Stromal cell of bone marrow (primary cell): ENCODE results near the gene ADGRB3.
"Not testable (repeated sequence)": the region's sequence is repeated elsewhere in the genome, so short reads cannot be mapped to it uniquely, and the experiment has no call there.

ENCODE experiments used
- DNase-seq: peaks from one replicate; pipeline ENCODE4 v3.0.0-alpha.2; 2012; ENCODE audit warnings: low read depth

ADGRB3 gene

DNA sequence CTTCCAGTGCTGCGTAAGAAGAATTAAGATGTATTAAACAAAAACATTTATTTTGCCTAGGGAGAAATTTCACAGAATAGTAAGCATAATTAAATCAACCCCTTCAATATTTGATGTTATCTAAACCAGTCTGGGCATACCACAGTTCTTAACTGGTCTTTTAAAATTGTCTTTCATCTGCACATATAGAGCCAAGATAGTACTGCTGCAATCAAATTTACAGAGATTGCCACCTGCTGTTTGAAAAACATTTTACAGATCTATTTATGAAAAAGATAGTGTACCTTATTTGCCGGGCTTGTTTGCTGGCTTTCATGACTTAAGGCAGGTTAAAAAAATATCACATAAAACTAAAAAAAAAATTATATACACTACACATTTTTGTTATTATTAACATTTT is 323.2 kb downstream of the ADGRB3 start:
- no peak for DNase-seq

DNA sequence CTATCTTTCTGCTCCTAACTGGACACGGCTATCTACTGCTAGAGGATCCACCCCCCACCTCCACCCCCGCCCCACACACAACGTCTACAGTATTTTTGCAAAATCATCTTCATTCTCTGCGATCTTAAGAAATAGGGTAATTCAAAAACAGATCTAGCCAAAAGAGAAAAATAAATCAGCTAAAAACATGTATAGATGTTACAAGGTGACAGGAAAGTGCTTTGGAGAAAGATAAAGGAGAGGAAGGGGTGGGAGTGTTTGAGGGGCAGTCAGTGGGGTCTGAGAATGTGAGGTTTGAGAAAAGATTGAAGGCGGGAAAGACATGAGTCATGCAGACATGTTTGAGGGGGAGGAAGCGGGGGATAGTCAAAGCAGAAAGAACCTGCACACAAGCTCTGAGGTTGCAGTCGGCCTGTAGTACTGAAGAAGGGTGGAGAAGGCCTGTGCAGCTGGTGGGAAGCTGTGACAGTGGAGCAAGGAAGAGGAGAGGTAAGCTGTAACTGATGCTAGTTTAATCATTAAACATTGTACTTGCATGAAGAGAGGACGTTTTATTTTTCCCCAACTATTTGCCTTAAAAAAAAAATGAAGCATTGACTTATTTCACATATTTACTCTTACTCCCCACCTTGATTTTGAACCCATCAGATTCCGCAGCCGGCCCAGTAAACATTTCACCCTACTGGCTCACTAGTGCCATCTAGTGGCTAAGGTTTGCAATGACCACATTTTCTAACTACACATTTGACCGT is 332.6 kb downstream of the ADGRB3 start:
- peak; percentile 22 for DNase-seq

DNA sequence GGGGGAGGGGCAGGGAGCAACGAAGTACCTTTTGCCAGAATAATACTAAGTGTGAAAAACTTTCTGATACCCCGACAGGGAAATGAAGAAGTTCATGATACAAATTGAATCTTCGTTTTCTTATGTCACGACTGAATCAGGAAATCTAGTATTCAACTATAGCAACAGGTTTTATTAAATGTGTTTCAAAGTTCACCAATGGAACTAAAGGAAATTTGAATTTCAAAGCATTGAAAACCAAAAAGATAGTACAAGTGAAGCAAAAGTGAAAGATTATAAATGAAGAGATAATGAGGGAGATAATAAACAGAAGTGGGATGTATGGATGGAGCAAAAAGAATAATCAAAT is 333.2 kb downstream of the ADGRB3 start:
- no peak for DNase-seq

DNA sequence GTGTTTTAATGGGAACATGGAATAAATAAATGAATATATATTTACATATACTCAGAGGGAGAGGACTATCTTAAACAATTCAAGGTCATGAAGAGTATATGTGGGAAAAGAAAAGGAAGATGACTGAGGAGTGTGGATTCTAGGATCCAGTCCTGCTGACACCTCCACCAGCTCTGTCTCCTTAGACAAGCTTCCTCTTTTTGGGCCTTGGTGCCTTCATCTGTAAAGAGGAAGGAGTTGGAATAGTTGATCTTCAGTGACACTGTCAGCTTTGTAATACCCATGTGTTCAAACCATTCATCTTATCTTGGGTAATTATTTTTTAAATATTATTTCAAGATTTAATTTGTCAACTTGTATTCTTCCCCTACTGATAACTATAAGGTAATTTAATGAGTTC is 338.0 kb downstream of the ADGRB3 start:
- DNase-seq = no peak

DNA sequence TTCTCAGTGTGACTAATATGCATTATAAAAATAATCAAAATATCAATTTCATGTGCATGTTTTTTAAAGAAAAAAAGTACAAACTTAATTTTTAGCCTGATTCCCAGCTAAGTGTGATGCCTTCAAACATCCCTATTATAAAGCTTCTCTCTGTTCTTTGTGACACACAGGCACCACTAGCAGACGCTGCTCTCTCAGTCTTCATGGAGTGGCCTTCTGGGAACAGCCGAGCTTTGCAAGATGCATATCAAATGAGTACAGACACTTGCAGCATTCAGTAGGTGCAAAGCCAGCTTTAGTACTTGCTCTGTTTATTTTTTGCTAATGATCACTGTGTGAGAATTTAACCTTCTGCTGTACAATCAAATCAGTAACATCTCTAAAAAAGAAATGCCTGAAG is 340.0 kb downstream of the ADGRB3 start:
- peak; percentile 2 for DNase-seq

- no peak for DNase-seq
Measured at GRCh38 chr6:68975816-68976215, 340.7 kb downstream of the ADGRB3 start.

DNA sequence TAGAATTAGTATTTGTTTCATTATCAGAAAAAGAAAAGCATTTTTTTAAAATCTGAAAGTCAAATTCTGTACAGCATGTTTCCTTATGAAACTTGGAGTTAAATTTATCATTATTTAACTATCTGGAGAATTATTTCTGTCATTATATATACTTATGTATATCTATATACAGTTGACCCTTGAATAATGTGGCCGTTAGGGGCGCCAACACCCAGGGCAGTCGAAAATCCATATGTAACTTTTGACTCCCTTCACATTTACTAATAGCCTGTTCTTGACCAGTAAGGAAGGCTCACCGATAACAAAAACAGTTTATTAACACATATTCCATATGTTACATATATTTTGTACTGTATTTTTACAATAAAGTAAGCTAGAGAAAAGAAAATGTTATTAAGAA is 341.2 kb downstream of the ADGRB3 start:
- DNase-seq = no peak

DNA sequence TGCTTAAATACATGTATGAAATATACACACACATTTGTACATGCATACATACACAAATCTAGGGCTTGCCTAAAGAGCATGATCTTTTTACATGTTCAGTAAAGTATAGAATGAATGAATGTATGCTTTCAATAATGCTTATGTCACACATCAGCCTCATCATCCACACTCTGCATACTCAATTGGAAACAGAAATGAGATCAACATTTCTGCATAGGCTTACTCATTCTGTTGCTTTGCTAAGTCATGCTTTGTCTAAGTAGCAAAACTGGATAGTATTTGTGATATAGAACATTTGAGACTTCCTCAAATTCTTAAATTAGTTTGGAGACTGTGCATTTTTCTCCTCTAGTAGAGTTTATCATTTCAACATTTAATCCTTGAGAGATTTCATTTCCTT is 343.3 kb downstream of the ADGRB3 start:
- no peak for DNase-seq

DNA sequence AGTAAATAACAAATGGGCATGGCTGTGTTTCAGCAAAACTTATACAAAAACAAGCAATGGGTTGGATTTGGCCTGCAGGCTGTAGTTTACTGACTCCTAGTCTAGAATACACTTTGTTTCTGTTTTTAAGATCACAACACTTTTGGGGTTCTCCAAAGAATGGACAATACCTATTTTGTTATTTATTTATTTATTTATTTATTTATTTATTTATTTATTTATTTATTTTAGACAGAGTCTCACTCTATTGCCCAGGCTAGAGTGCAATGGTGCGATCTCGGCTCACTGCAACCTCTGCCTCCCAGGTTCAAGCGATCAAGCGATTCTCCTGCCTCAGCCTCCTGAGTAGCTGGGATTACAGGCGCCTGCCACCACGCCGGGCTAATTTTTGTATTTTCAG is 346.6 kb downstream of the ADGRB3 start:
- not testable (repeated sequence) for DNase-seq

DNA sequence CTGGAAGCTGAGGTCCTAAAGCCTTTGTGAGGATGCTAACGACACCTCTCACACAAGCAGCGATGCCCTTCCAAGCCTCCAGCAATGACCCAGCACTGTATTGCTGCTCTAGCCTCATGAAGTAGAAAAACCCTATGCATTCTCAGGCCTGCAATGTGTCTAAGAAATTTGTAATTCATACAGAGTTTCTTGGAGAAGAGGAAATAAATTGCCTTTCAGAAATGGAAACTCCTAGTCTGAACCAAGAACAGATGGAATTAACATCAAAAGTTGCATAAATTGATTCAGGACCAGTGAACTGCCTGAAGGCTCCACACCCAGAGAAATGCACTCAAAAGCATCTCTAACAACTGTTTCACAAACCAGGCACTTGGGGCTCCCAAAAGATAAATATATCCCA is 353.6 kb downstream of the ADGRB3 start:
- DNase-seq = no peak

DNA sequence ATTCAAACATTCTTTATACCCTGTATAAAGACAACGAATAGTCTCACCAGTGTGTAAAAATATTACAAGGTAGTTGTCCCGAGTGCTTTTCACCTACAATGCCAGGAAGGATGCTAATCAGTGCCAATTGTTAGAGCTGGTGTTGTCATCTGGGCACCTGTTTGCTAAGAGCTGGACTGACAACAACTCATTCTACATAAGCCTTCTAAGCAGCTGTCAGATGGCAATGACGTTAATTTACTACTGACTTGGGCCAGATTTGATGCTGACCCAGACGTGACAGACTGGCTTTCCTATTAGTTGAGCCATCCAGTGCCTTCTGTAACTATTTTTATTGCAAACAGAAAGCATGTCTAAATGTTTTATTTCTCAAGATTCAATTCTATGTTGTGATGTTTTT is 355.2 kb downstream of the ADGRB3 start:
- no peak for DNase-seq

GRCh38 chr6:68993911-68994310 is 358.8 kb downstream of the ADGRB3 start:
- no peak for DNase-seq

DNA sequence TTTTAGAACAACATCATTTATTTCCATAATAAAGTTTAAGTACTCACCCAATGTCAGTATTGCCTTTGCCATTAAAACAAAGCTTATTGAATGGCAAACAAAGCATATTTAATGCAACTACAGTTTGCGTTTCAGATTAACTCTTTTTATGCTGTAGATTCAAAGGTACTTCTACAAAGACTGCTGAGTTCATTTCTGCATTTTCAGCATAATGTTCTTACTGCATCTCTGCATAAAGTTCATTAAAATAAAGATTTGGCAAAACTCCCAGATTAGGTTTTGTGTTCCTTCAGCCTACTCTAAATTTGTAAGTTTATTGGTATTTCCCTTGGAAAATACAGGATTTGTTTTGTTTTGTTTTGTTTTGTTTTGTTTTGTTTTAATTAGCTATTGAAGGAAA is 359.4 kb downstream of the ADGRB3 start:
- DNase-seq = no peak

GRCh38 chr6:69005199-69005598 is 370.1 kb downstream of the ADGRB3 start:
- DNase-seq = no peak

GRCh38 chr6:69007781-69008180 is 372.7 kb downstream of the ADGRB3 start:
- no peak for DNase-seq

GRCh38 chr6:69012211-69012610 is 377.1 kb downstream of the ADGRB3 start:
- DNase-seq = no peak

GRCh38 chr6:69012876-69013275 is 377.8 kb downstream of the ADGRB3 start:
- no peak for DNase-seq

GRCh38 chr6:69018906-69019305 is 383.8 kb downstream of the ADGRB3 start:
- no peak for DNase-seq

GRCh38 chr6:69019832-69020231 is 384.8 kb downstream of the ADGRB3 start:
- DNase-seq = no peak

DNA sequence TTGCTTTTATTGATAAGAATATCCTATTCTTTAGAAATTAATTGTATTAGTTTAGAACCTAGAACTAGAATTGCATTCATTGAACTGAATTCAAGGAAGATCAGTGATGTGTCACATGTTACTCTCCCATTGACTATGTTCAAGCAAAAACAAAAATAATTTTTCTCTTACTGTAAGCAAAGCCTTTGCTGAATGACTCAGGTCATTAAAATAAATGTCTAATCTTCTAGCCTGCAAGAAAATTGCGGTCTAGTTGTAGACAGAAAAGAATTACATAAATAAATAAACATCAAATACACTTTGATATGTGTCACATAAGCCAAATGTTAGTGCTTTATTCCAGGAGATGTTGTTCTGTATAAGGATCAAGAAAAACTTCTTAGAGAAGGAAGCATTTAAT is 387.9 kb downstream of the ADGRB3 start:
- peak; percentile 25 for DNase-seq

DNA sequence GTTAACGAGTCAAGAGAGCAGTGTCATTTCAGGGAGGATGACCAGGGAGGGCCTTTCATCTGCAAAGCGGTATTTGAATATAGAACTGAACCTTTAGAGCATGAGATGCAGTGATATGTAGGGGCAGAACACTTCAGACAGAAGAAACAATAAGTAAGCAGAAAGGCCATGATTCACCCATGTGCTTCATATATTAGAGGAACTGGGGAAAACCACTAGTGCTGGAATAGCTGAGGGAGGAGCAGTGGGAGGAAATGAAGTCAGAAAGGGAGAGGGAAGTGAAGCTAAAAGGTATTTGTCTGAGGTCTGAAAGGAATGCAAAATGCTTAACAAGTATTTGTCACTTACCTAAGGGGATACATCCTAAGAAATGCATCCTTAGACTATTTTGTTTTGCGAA is 391.2 kb downstream of the ADGRB3 start:
- DNase-seq = no peak

GRCh38 chr6:69026715-69027114 is 391.6 kb downstream of the ADGRB3 start:
- DNase-seq = no peak

GRCh38 chr6:69027861-69028260 is 392.8 kb downstream of the ADGRB3 start:
- peak; percentile 14 for DNase-seq

- DNase-seq = no peak
Measured at GRCh38 chr6:69038841-69039240, 403.8 kb downstream of the ADGRB3 start.

DNA sequence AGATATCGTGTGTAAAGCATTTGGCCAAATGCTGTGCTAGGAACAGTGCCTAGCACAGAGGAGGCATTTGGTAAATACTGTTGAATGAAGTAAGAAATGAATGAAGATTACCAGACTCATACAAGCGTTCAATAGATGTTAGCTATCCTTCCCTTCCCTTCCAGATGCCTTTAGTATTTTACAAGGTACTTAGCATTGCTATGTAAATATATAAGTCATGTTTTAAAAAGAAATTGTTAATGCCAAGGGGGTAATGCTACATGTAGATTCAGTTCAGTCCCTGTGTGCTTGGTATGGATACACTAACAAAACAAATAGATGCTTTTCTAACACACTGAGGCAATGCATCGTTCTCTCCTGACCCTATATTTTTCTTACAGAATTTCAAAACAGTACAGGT is 407.2 kb downstream of the ADGRB3 start:
- no peak for DNase-seq
